ENCODE measurements around the gene PHYKPL.

The PHYKPL gene

GRCh38 chr5:178224403-178224802 is 8.2 kb downstream of the PHYKPL start:
- in situ Hi-C loops (cut with HindIII; ENCODE audit: low sequenced_read_pairs): no loop called here

GRCh38 chr5:178223828-178224335 is 8.7 kb downstream of the PHYKPL start:
- in situ Hi-C loops (cut with HindIII; ENCODE audit: low sequenced_read_pairs): no loop called here

- in situ Hi-C loops (cut with HindIII; ENCODE audit: low sequenced_read_pairs): no loop called here
These were observed 9.3 kb downstream of the PHYKPL start for GRCh38 chr5:178223196-178223773.

- in situ Hi-C loops (cut with HindIII; ENCODE audit: low sequenced_read_pairs): no loop called here
These were observed 10.3 kb downstream of the PHYKPL start for GRCh38 chr5:178222292-178222691.

GRCh38 chr5:178221853-178222252 is 10.7 kb downstream of the PHYKPL start:
- in situ Hi-C loops (cut with HindIII; ENCODE audit: low sequenced_read_pairs): no loop called here

- in situ Hi-C loops (cut with HindIII; ENCODE audit: low sequenced_read_pairs): no loop called here
These were observed 11.3 kb downstream of the PHYKPL start for GRCh38 chr5:178221282-178221681.

- in situ Hi-C loops (cut with HindIII; ENCODE audit: low sequenced_read_pairs): no loop called here
These were observed 13.8 kb downstream of the PHYKPL start for GRCh38 chr5:178218827-178219226.

- in situ Hi-C loops (cut with HindIII; ENCODE audit: low sequenced_read_pairs): no loop called here
These were observed 14.3 kb downstream of the PHYKPL start for GRCh38 chr5:178218237-178218776.

- in situ Hi-C loops (cut with HindIII; ENCODE audit: low sequenced_read_pairs): no loop called here
These were observed 15.8 kb downstream of the PHYKPL start for GRCh38 chr5:178216779-178217178.

GRCh38 chr5:178216088-178216534 is 16.5 kb downstream of the PHYKPL start:
- in situ Hi-C loops (cut with HindIII; ENCODE audit: low sequenced_read_pairs): no loop called here

- in situ Hi-C loops (cut with HindIII; ENCODE audit: low sequenced_read_pairs): no loop called here
These were observed 17.2 kb downstream of the PHYKPL start for GRCh38 chr5:178215280-178216002.

- in situ Hi-C loops (cut with HindIII; ENCODE audit: low sequenced_read_pairs): no loop called here
These were observed 18.3 kb downstream of the PHYKPL start for GRCh38 chr5:178214160-178214803.

- in situ Hi-C loops (cut with HindIII; ENCODE audit: low sequenced_read_pairs): no loop called here
These were observed 18.9 kb downstream of the PHYKPL start for GRCh38 chr5:178213748-178214151.

GRCh38 chr5:178213003-178213461 is 19.6 kb downstream of the PHYKPL start:
- in situ Hi-C loops (cut with HindIII; ENCODE audit: low sequenced_read_pairs): no loop called here

- in situ Hi-C loops (cut with HindIII; ENCODE audit: low sequenced_read_pairs): no loop called here
These were observed 20.2 kb downstream of the PHYKPL start for GRCh38 chr5:178212241-178213002.

- in situ Hi-C loops (cut with HindIII; ENCODE audit: low sequenced_read_pairs): no loop called here
These were observed 21.2 kb downstream of the PHYKPL start for GRCh38 chr5:178211095-178212048.

- in situ Hi-C loops (cut with HindIII; ENCODE audit: low sequenced_read_pairs): no loop called here
These were observed 21.9 kb downstream of the PHYKPL start for GRCh38 chr5:178210686-178211085.

- in situ Hi-C loops (cut with HindIII; ENCODE audit: low sequenced_read_pairs): no loop called here
These were observed 22.5 kb downstream of the PHYKPL start for GRCh38 chr5:178210073-178210535.

GRCh38 chr5:178209334-178210072 is 23.1 kb downstream of the PHYKPL start:
- in situ Hi-C loops (cut with HindIII; ENCODE audit: low sequenced_read_pairs): no loop called here
